GM12878 (cell line): Measurements from ENCODE around the gene GDPD2. TPM values are rescaled to one million over a fixed set of nuclear protein-coding genes. Genes with fewer than 3 reads are reported as not detected.

Experiments
- CHD1 ChIP-seq: IDR thresholded peaks from 2 replicates; pipeline ENCODE4 v1.6.1; 2012; ENCODE audit warnings: low read depth, low read length, improper control_type of control experiment
- DPF2 ChIP-seq: fragments of 450-650 bp; IDR thresholded peaks from 2 replicates; pipeline ENCODE4 v1.6.1; 2017; ENCODE audit warnings: mild to moderate bottlenecking
- E2F8 ChIP-seq: fragments of 450-650 bp; IDR thresholded peaks from 2 replicates; pipeline ENCODE4 v1.6.1; 2018; ENCODE audit warnings: mild to moderate bottlenecking, low read depth, moderate library complexity; ENCODE audit not compliant: partially characterized antibody
- IRF3 ChIP-seq: fragments of 450-650 bp; IDR thresholded peaks from 2 replicates; pipeline ENCODE4 v1.6.1; 2014; ENCODE audit warnings: mild to moderate bottlenecking
- NFXL1 ChIP-seq: fragments of 450-650 bp; IDR thresholded peaks from 2 replicates; pipeline ENCODE4 v1.6.1; 2017; ENCODE audit warnings: antibody characterized with exemption, mild to moderate bottlenecking, borderline replicate concordance
- PBX3 ChIP-seq: IDR thresholded peaks from 2 replicates; pipeline ENCODE4 v1.6.1; 2011; ENCODE audit warnings: mild to moderate bottlenecking, low read depth, low read length, moderate library complexity; ENCODE audit not compliant: insufficient replicate concordance
- RAD51 ChIP-seq: fragments of 450-650 bp; IDR thresholded peaks from 2 replicates; pipeline ENCODE4 v1.6.1; 2016; ENCODE audit warnings: moderate library complexity, mild to moderate bottlenecking, inconsistent platforms
- SRF ChIP-seq, 2 experiments: IDR thresholded peaks; 2 replicates each; pipeline ENCODE4 v1.6.1; 2011; ENCODE audit warnings: low read depth in 2 of 2, low read length in 2 of 2, mild to moderate bottlenecking in 1 of 2, moderate library complexity in 1 of 2
- SUZ12 ChIP-seq: fragments of 200-600 bp; sonication (generic); IDR thresholded peaks from one replicate; pipeline ENCODE4 v1.6.1; 2018; ENCODE audit warnings: antibody characterized with exemption, mild to moderate bottlenecking; ENCODE audit not compliant: unreplicated experiment
- ZBTB4 ChIP-seq: fragments of 450-650 bp; formaldehyde crosslinking; IDR thresholded peaks from 2 replicates; pipeline ENCODE4 v1.4.0; 2022; ENCODE audit warnings: mild to moderate bottlenecking, moderate library complexity
- polyA plus RNA-seq, 11 experiments: library from polyadenylated mRNA; depleted of rRNA in 4 of 11; unstranded in 6 of 11; stranded (reverse) in 5 of 11; fragments of >200 nt; fragmentation: Nextera tagmentation in 4 of 11; fragmentation: Illumina TruSeq in 1 of 11; extraction: Ambion mirVana in 4 of 11; extraction: Trizol in 1 of 11; gene quantifications; 1 replicate in 1 of 11; 2 replicates in 10 of 11; pipeline versions ENCODE4 v1.2.1 to v1.2.3, GENCODE V29; 2011 to 2016; ENCODE audit warnings: inconsistent platforms in 2 of 11, missing spikeins in 2 of 11, low read depth in 1 of 11
- total RNA-seq, 4 experiments: library from RNA; depleted of rRNA in 3 of 4; stranded (reverse); fragments of >200 nt in 3 of 4; fragmentation: Illumina TruSeq in 1 of 4; extraction: Trizol in 1 of 4; gene quantifications; 2 replicates each; pipeline versions ENCODE4 v1.2.1 to v1.2.3, GENCODE V29; 2013 to 2021

The GDPD2 gene
- total and polyA plus RNA-seq, 10 of the 15 experiments (the other 5 are each of a cell fraction or from before 2014, with no cell fraction given), result 0.04 to 0.11 (median 0.09) TPM; not detected in 7

GRCh38 chrX:70480660-70481018, 57.5 kb downstream of the GDPD2 start (continued):
- TF ChIP-seq NFXL1 (no peak), RAD51 (no peak), SRF (IDR thresholded peaks at IDR 0.05; ENCODE audit: low read depth in 2 of 2, low read length in 2 of 2) (no peak), CHD1 (no peak), DPF2 (no peak), SUZ12 (no peak), E2F8 (no peak), PBX3 (no peak), ZBTB4 (CRISPR knock-in tag) (no peak), IRF3 (no peak)
- TF ChIP-seq, all 136 proteins: peak for 0
